ENCODE results near the gene TECTA.
"Not testable (repeated sequence)": the region's sequence is repeated elsewhere in the genome, so short reads cannot be mapped to it uniquely, and the experiment has no call there.

TECTA gene

GRCh38 chr11:121109471-121109870 lies 8.4 kb downstream of the TECTA start:
- H3K9me3 ChIP-seq (ENCODE audit: control insufficient read depth in 1 of 2, low read length in 2 of 2), result no peaks in the 10 kb centered on the region
- no peaks in the 10 kb centered on the region for H3K36me3 ChIP-seq (ENCODE audit: control insufficient read depth in 1 of 2, insufficient read depth in 2 of 2, low read length in 2 of 2)
- H3K27me3 ChIP-seq (ENCODE audit: control insufficient read depth in 1 of 2, insufficient read depth in 2 of 2, low read length in 2 of 2), result no peaks in the 10 kb centered on the region
- H3K27ac ChIP-seq (ENCODE audit: low read depth, low read length), result no peak overlapping the region
- H3K4me1 ChIP-seq (ENCODE audit: control insufficient read depth in 1 of 2, insufficient read depth in 2 of 2, low read length in 2 of 2), result peaks cover 4 to 13% of the 10 kb centered on the region in 2 donors
- no peak overlapping the region for H3K9ac ChIP-seq (ENCODE audit: low read depth in 1 of 2, low read length in 2 of 2)
- no peak overlapping the region for H3K4me3 ChIP-seq (ENCODE audit: low read depth in 1 of 2, low read length in 2 of 2)

- Histone ChIP-seq H3K4me1 (ENCODE audit: control insufficient read depth in 1 of 2, insufficient read depth in 2 of 2, low read length in 2 of 2) (peaks cover 0 to 13% of the 10 kb centered on the region in 2 donors), H3K36me3 (ENCODE audit: control insufficient read depth in 1 of 2, insufficient read depth in 2 of 2, low read length in 2 of 2) (no peaks in the 10 kb centered on the region), H3K27ac (ENCODE audit: low read depth, low read length) (no peak overlapping the region), H3K4me3 (ENCODE audit: low read depth in 1 of 2, low read length in 2 of 2) (no peak overlapping the region), H3K27me3 (ENCODE audit: control insufficient read depth in 1 of 2, insufficient read depth in 2 of 2, low read length in 2 of 2) (no peaks in the 10 kb centered on the region), H3K9ac (ENCODE audit: low read depth in 1 of 2, low read length in 2 of 2) (no peak overlapping the region), H3K9me3 (ENCODE audit: control insufficient read depth in 1 of 2, low read length in 2 of 2) (no peaks in the 10 kb centered on the region)
Measured at GRCh38 chr11:121109916-121110586, 9.0 kb downstream of the TECTA start.

GRCh38 chr11:121110871-121111724 lies 10.1 kb downstream of the TECTA start:
- H3K9ac ChIP-seq (ENCODE audit: low read depth in 1 of 2, low read length in 2 of 2), result no peak overlapping the region
- no peak overlapping the region for H3K27ac ChIP-seq (ENCODE audit: low read depth, low read length)
- no peak overlapping the region for H3K4me3 ChIP-seq (ENCODE audit: low read depth in 1 of 2, low read length in 2 of 2)
- no peaks in the 10 kb centered on the region for H3K9me3 ChIP-seq (ENCODE audit: control insufficient read depth in 1 of 2, low read length in 2 of 2)
- H3K27me3 ChIP-seq (ENCODE audit: control insufficient read depth in 1 of 2, insufficient read depth in 2 of 2, low read length in 2 of 2), result no peaks in the 10 kb centered on the region
- H3K4me1 ChIP-seq (ENCODE audit: control insufficient read depth in 1 of 2, insufficient read depth in 2 of 2, low read length in 2 of 2), result peaks cover 0 to 6% of the 10 kb centered on the region in 2 donors
- H3K36me3 ChIP-seq (ENCODE audit: control insufficient read depth in 1 of 2, insufficient read depth in 2 of 2, low read length in 2 of 2), result no peaks in the 10 kb centered on the region

GRCh38 chr11:121112498-121113455 lies 11.7 kb downstream of the TECTA start:
- Histone ChIP-seq H3K27me3 (ENCODE audit: control insufficient read depth in 1 of 2, insufficient read depth in 2 of 2, low read length in 2 of 2) (no peaks in the 10 kb centered on the region), H3K9me3 (ENCODE audit: control insufficient read depth in 1 of 2, low read length in 2 of 2) (no peaks in the 10 kb centered on the region), H3K36me3 (ENCODE audit: control insufficient read depth in 1 of 2, insufficient read depth in 2 of 2, low read length in 2 of 2) (no peaks in the 10 kb centered on the region), H3K4me1 (ENCODE audit: control insufficient read depth in 1 of 2, insufficient read depth in 2 of 2, low read length in 2 of 2) (peaks cover 0 to 6% of the 10 kb centered on the region in 2 donors), H3K9ac (ENCODE audit: low read depth in 1 of 2, low read length in 2 of 2) (no peak overlapping the region), H3K27ac (ENCODE audit: low read depth, low read length) (no peak overlapping the region), H3K4me3 (ENCODE audit: low read depth in 1 of 2, low read length in 2 of 2) (no peak overlapping the region)

DNA sequence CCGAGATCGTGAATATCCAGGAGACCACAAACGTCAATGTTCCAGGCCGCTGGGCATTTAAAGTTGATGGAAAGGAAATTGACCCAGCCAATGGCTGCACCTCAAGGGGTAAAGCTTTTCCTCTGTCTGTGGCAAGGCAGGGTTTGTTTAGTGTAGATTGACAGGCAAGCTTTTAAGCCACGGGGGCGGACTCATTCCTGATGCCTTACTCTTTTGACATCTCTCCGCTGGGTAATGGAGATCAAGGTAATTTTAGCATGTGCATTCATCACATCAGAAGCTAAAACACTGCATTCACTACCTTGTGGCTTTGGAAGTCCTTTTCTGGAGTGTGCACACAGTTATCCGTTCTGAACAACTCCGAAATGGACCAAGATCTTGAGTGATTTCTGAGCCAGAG lies 12.6 kb downstream of the TECTA start:
- Histone ChIP-seq H3K9me3 (ENCODE audit: control insufficient read depth in 1 of 2, low read length in 2 of 2) (no peaks in the 10 kb centered on the region), H3K36me3 (ENCODE audit: control insufficient read depth in 1 of 2, insufficient read depth in 2 of 2, low read length in 2 of 2) (no peaks in the 10 kb centered on the region), H3K4me1 (ENCODE audit: control insufficient read depth in 1 of 2, insufficient read depth in 2 of 2, low read length in 2 of 2) (peaks cover 0 to 6% of the 10 kb centered on the region in 2 donors), H3K27me3 (ENCODE audit: control insufficient read depth in 1 of 2, insufficient read depth in 2 of 2, low read length in 2 of 2) (no peaks in the 10 kb centered on the region), H3K4me3 (ENCODE audit: low read depth in 1 of 2, low read length in 2 of 2) (no peak overlapping the region), H3K27ac (ENCODE audit: low read depth, low read length) (no peak overlapping the region), H3K9ac (ENCODE audit: low read depth in 1 of 2, low read length in 2 of 2) (no peak overlapping the region)

DNA sequence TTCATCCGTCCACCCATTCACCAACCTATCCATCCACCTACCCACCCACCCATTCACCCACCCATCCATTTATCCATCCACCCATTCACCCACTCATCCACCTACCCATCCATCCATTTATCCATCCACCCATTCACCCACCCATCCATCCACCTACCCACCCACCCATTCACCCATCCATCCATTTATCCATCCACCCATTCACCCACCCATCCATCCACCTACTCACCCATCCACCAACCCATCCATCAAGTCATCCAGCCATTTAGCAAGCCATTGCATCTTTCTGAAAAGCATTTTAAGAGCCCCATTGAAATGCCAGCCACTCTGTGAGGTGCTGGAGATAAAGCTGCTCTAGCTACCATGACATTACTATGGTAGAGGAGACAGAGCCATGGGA lies 14.0 kb downstream of the TECTA start:
- H3K27ac ChIP-seq (ENCODE audit: low read depth, low read length); H3K27me3 ChIP-seq (ENCODE audit: control insufficient read depth in 1 of 2, insufficient read depth in 2 of 2, low read length in 2 of 2); H3K9ac ChIP-seq (ENCODE audit: low read depth in 1 of 2, low read length in 2 of 2); H3K4me1 ChIP-seq (ENCODE audit: control insufficient read depth in 1 of 2, insufficient read depth in 2 of 2, low read length in 2 of 2); H3K4me3 ChIP-seq (ENCODE audit: low read depth in 1 of 2, low read length in 2 of 2); H3K36me3 ChIP-seq (ENCODE audit: control insufficient read depth in 1 of 2, insufficient read depth in 2 of 2, low read length in 2 of 2); H3K9me3 ChIP-seq (ENCODE audit: control insufficient read depth in 1 of 2, low read length in 2 of 2): not testable (repeated sequence)

GRCh38 chr11:121117788-121118187 lies 16.7 kb downstream of the TECTA start:
- H3K27ac ChIP-seq (ENCODE audit: low read depth, low read length), result no peak overlapping the region
- H3K9me3 ChIP-seq (ENCODE audit: control insufficient read depth in 1 of 2, low read length in 2 of 2), result peaks cover 3 to 8% of the 10 kb centered on the region in 2 donors
- H3K4me3 ChIP-seq (ENCODE audit: low read depth in 1 of 2, low read length in 2 of 2), result no peak overlapping the region
- H3K27me3 ChIP-seq (ENCODE audit: control insufficient read depth in 1 of 2, insufficient read depth in 2 of 2, low read length in 2 of 2), result no peaks in the 10 kb centered on the region
- no peaks in the 10 kb centered on the region for H3K36me3 ChIP-seq (ENCODE audit: control insufficient read depth in 1 of 2, insufficient read depth in 2 of 2, low read length in 2 of 2)
- no peaks in the 10 kb centered on the region for H3K4me1 ChIP-seq (ENCODE audit: control insufficient read depth in 1 of 2, insufficient read depth in 2 of 2, low read length in 2 of 2)
- H3K9ac ChIP-seq (ENCODE audit: low read depth in 1 of 2, low read length in 2 of 2), result no peak overlapping the region

DNA sequence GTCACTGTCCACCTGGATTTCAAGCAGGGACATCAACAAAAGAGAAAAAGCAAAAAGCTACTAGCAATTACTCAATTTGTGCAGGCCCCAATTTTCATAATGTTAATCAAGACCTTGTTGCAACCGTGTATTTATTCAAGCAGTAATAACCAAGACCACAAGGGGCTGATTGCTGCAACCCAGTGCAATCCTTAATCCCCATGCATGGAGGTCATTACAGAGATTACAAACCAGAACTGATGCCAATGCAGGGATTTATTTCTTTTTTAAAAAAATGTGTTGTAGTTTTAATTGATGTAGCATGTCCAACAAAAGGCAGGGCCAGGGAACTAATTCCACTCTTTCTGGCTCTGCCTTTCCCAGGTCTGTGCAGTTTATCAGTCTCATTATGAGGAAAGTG lies 18.4 kb downstream of the TECTA start:
- no peaks in the 10 kb centered on the region for H3K4me1 ChIP-seq (ENCODE audit: control insufficient read depth in 1 of 2, insufficient read depth in 2 of 2, low read length in 2 of 2)
- H3K9ac ChIP-seq (ENCODE audit: low read depth in 1 of 2, low read length in 2 of 2), result no peak overlapping the region
- H3K27me3 ChIP-seq (ENCODE audit: control insufficient read depth in 1 of 2, insufficient read depth in 2 of 2, low read length in 2 of 2), result no peaks in the 10 kb centered on the region
- no peak overlapping the region for H3K4me3 ChIP-seq (ENCODE audit: low read depth in 1 of 2, low read length in 2 of 2)
- H3K9me3 ChIP-seq (ENCODE audit: control insufficient read depth in 1 of 2, low read length in 2 of 2), result peaks cover 3 to 8% of the 10 kb centered on the region in 2 donors
- H3K27ac ChIP-seq (ENCODE audit: low read depth, low read length), result no peak overlapping the region
- H3K36me3 ChIP-seq (ENCODE audit: control insufficient read depth in 1 of 2, insufficient read depth in 2 of 2, low read length in 2 of 2), result no peaks in the 10 kb centered on the region

DNA sequence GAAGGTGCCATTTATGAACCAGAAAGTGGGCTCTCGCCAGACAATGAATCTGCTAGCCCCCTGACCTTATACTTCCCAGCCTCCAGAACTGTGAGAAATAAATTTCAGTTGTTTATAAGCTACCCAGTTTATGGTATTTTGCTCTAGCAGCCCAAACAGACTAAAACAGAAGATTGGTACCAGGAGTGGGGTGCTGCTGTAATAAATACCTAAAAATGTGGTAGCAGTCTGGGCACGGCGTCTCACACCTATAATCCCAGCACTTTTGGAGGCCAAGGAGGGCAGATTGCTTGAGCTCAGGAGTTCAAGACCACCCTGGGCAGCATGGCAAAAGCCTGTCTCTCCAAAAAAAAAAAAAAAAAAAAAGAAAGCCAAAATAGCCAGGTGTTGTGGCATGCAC lies 21.3 kb downstream of the TECTA start:
- Histone ChIP-seq H3K4me1 (ENCODE audit: control insufficient read depth in 1 of 2, insufficient read depth in 2 of 2, low read length in 2 of 2) (no peaks in the 10 kb centered on the region), H3K27ac (ENCODE audit: low read depth, low read length) (no peak overlapping the region), H3K9ac (ENCODE audit: low read depth in 1 of 2, low read length in 2 of 2) (no peak overlapping the region), H3K4me3 (ENCODE audit: low read depth in 1 of 2, low read length in 2 of 2) (no peak overlapping the region), H3K9me3 (ENCODE audit: control insufficient read depth in 1 of 2, low read length in 2 of 2) (peaks cover 3 to 8% of the 10 kb centered on the region in 2 donors), H3K27me3 (ENCODE audit: control insufficient read depth in 1 of 2, insufficient read depth in 2 of 2, low read length in 2 of 2) (no peaks in the 10 kb centered on the region), H3K36me3 (ENCODE audit: control insufficient read depth in 1 of 2, insufficient read depth in 2 of 2, low read length in 2 of 2) (no peaks in the 10 kb centered on the region)
